CD14-positive monocyte (primary cell): Measurements from ENCODE around the gene BBC3. TPM values are rescaled to one million over a fixed set of nuclear protein-coding genes. Genes with fewer than 3 reads are reported as not detected.
A peak's percentile ranks its signal among the peaks of the same experiment; 100 is the strongest.

Experiments used
- DNase-seq, 3 donors: peaks; one replicate each; pipeline ENCODE4 v3.0.0-alpha.2; 2011 to 2022
- H2AFZ ChIP-seq: 2 replicates; pipeline ENCODE4 v1.6.0; 2012; ENCODE audit warnings: mild to moderate bottlenecking, low read depth, low read length, inconsistent platforms; ENCODE audit not compliant: insufficient read depth, poor library complexity, severe bottlenecking
- H3K27ac ChIP-seq, 2 donors: 1 replicate in 1 of 2; 2 replicates in 1 of 2; pipeline ENCODE4 v1.5.1; 2012 to 2013; ENCODE audit warnings: low read length in 2 of 2, control low read depth in 1 of 2, inconsistent platforms in 1 of 2, low read depth in 1 of 2, mild to moderate bottlenecking in 1 of 2
- H3K27me3 ChIP-seq, 2 donors: one replicate each; pipeline versions ENCODE4 v1.6.0 to v1.6.1; 2011 to 2013; ENCODE audit warnings: low read length in 2 of 2; ENCODE audit not compliant: control insufficient read depth in 2 of 2, insufficient read depth in 2 of 2
- H3K36me3 ChIP-seq, 2 donors: replicated peaks in 1 of 2; 1 replicate in 1 of 2; 2 replicates in 1 of 2; pipeline versions ENCODE4 v1.5.1 to v1.6.1; 2012 to 2013; ENCODE audit warnings: low read length in 2 of 2, control low read depth in 1 of 2, inconsistent platforms in 1 of 2, mild to moderate bottlenecking in 1 of 2; ENCODE audit not compliant: insufficient read depth in 2 of 2, control insufficient read depth in 1 of 2
- H3K4me1 ChIP-seq, 2 donors: 1 replicate in 1 of 2; 2 replicates in 1 of 2; pipeline versions ENCODE4 v1.5.1 to v1.6.1; 2012 to 2013; ENCODE audit warnings: low read length in 2 of 2, control low read depth in 1 of 2, inconsistent platforms in 1 of 2, mild to moderate bottlenecking in 1 of 2, moderate library complexity in 1 of 2; ENCODE audit not compliant: insufficient read depth in 2 of 2, control insufficient read depth in 1 of 2
- H3K4me2 ChIP-seq: replicated peaks from 2 replicates; pipeline ENCODE3; 2012; ENCODE audit warnings: low read length, moderate library complexity, mild to moderate bottlenecking; ENCODE audit not compliant: poor library complexity, severe bottlenecking; ENCODE audit errors: extremely low read depth
- H3K4me3 ChIP-seq, 3 experiments: fragments of 200-600 bp in 1 of 3; sonication (generic) in 1 of 3; replicated peaks in 1 of 3; 1 replicate in 2 of 3; 2 replicates in 1 of 3; pipeline ENCODE4 v1.5.1; 2011 to 2013; ENCODE audit warnings: low read length in 3 of 3, mild to moderate bottlenecking in 3 of 3, control low read depth in 2 of 3, low read depth in 2 of 3, inconsistent platforms in 1 of 3, moderate library complexity in 1 of 3
- H3K79me2 ChIP-seq: 2 replicates; pipeline ENCODE4 v1.6.0; 2012; ENCODE audit warnings: mild to moderate bottlenecking, control low read depth, inconsistent platforms, low read length, moderate library complexity; ENCODE audit not compliant: insufficient read depth
- H3K9ac ChIP-seq: 2 replicates; pipeline ENCODE4 v1.6.0; 2017; ENCODE audit warnings: low read length, mild to moderate bottlenecking; ENCODE audit not compliant: insufficient read depth, poor library complexity, severe bottlenecking
- H3K9me3 ChIP-seq, 2 donors: replicated peaks in 1 of 2; 1 replicate in 1 of 2; 2 replicates in 1 of 2; pipeline versions ENCODE4 v1.5.1 to v1.6.1; 2012 to 2013; ENCODE audit warnings: low read length in 2 of 2, control low read depth in 1 of 2; ENCODE audit not compliant: control insufficient read depth in 1 of 2, insufficient read depth in 1 of 2
- H4K20me1 ChIP-seq: 2 replicates; pipeline ENCODE4 v1.6.0; 2012; ENCODE audit warnings: mild to moderate bottlenecking, low read length, control low read depth, moderate library complexity; ENCODE audit not compliant: insufficient read depth
- H3K27ac Mint-ChIP-seq, 7 donors: one replicate each; pipeline ENCODE4 v1.8.0; 2020; ENCODE audit warnings: mild to moderate bottlenecking in 7 of 7, mixed read lengths in 7 of 7, moderate library complexity in 6 of 7, inconsistent platforms in 2 of 7
- H3K27me3 Mint-ChIP-seq, 3 donors: one replicate each; pipeline ENCODE4 v1.8.0; 2021 to 2022; ENCODE audit warnings: low read depth in 3 of 3, mild to moderate bottlenecking in 3 of 3, mixed read lengths in 3 of 3, moderate library complexity in 3 of 3, inconsistent platforms in 1 of 3
- H3K36me3 Mint-ChIP-seq, 2 donors: one replicate each; pipeline ENCODE4 v1.8.0; 2020; ENCODE audit warnings: mixed read lengths in 2 of 2, inconsistent platforms in 1 of 2, mild to moderate bottlenecking in 1 of 2
- H3K4me1 Mint-ChIP-seq: one replicate; pipeline ENCODE4 v1.8.0; 2020; ENCODE audit warnings: mild to moderate bottlenecking, mixed read lengths
- H3K4me3 Mint-ChIP-seq, 2 donors: one replicate each; pipeline ENCODE4 v1.8.0; 2020; ENCODE audit warnings: mild to moderate bottlenecking in 2 of 2, mixed read lengths in 2 of 2, moderate library complexity in 1 of 2
- H3K9me3 Mint-ChIP-seq, 7 donors: one replicate each; pipeline ENCODE4 v1.8.0; 2020 to 2022; ENCODE audit warnings: mixed read lengths in 7 of 7, mild to moderate bottlenecking in 6 of 7, moderate library complexity in 6 of 7, inconsistent platforms in 2 of 7
- CTCF ChIP-seq: fragments of 200-600 bp; IDR thresholded peaks from one replicate; pipeline ENCODE4 v1.8.0; 2022; ENCODE audit warnings: antibody characterized with exemption, mild to moderate bottlenecking
- whole genome bisulfite sequencing: methylation state at CpG from one replicate; pipeline ENCODE4 v1.1.5; 2013; ENCODE audit warnings: missing lambda C conversion rate; ENCODE audit not compliant: insufficient coverage; 5-methylcytosine and 5-hydroxymethylcytosine counted together
- intact Hi-C, 2 donors: fragments of 100-400 bp; cut with micrococcal nuclease; formaldehyde crosslinking; loops; one replicate each; pipeline versions ENCODE4 v1.15.0 to v1.15.1; 2023
- polyA plus RNA-seq, 3 donors: library from polyadenylated mRNA; depleted of rRNA in 1 of 3; unstranded in 2 of 3; stranded (reverse) in 1 of 3; fragments of 300-500 nt in 2 of 3; fragments of >200 nt in 1 of 3; fragmentation: Illumina TruSeq in 2 of 3; gene quantifications; 1 replicate in 2 of 3; 2 replicates in 1 of 3; pipeline ENCODE4 v1.2.3, GENCODE V29; 2012 to 2021

BBC3 gene
- polyA plus RNA-seq, 3 donors, result 2.5 to 17.4 (median 4.8) TPM

- no peak for TF ChIP-seq CTCF
- Histone ChIP-seq H3K9me3 (no peaks in the 10 kb centered on the region), H3K36me3 (peaks cover 39 to 74% of the 10 kb centered on the region in 2 donors), H4K20me1 (no peaks in the 10 kb centered on the region), H3K79me2 (no peaks in the 10 kb centered on the region), H3K27ac (no peak overlapping the region), H3K27me3 (no peaks in the 10 kb centered on the region), H3K4me2 (no peak overlapping the region), H3K9ac (no peak overlapping the region), H2AFZ (no peak overlapping the region), H3K4me3 (no peak overlapping the region), H3K4me1 (no peaks in the 10 kb centered on the region)
- peaks cover 51 to 86% of the 10 kb centered on the region in 2 donors for H3K36me3 Mint-ChIP-seq
- no peak overlapping the region for H3K27ac Mint-ChIP-seq
- 100% methylated on average over 2 of the region's 3 CpGs for WGBS
- H3K9me3 Mint-ChIP-seq, result no peaks in the 10 kb centered on the region
- peaks cover 0 to 3% (median 0%) of the 10 kb centered on the region in 3 donors for H3K27me3 Mint-ChIP-seq
- DNase-seq, result no peak
- no peak overlapping the region for H3K4me3 Mint-ChIP-seq
- no peaks in the 10 kb centered on the region for H3K4me1 Mint-ChIP-seq
- intact Hi-C loops, result loop anchor here in 1 of 2 donors (10.0 kb wide), 1 partner anchor 56 kb away; no protein-coding TSS in a partner anchor
Observed at GRCh38 chr19:47200530-47200929, 30.5 kb downstream of the BBC3 start.

DNA sequence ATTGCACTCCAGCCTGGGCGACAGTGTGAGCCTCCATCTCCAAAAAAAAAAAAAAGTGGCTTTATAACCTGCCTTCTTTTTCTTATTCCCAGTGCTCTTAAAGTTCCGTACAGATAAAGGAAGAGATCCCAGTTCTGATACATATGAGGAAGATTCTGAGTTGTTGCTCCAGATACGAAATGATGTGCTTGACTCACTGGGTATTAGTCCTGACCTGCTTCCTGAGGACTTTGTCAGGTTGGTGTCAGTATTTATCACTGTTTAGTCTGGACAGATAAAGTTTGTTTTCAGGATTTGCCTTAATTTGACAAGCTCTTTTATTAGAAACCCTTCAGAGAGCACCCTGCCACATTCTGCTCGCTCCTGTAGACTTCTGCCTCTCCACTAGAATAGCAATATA, 33.9 kb downstream of the BBC3 start:
- no peaks in the 10 kb centered on the region for H3K4me1 Mint-ChIP-seq
- DNase-seq, result no peak
- no peak overlapping the region for H3K4me3 Mint-ChIP-seq
- no peaks in the 10 kb centered on the region for H4K20me1 ChIP-seq
- H3K79me2 ChIP-seq, result no peaks in the 10 kb centered on the region
- peaks cover 0 to 3% (median 0%) of the 10 kb centered on the region in 3 donors for H3K27me3 Mint-ChIP-seq
- intact Hi-C loops, result no loop called here
- H3K36me3 ChIP-seq, result peaks cover 28 to 56% of the 10 kb centered on the region in 2 donors
- H3K9ac ChIP-seq, result no peak overlapping the region
- WGBS, result 100% methylated on average over 1 of the region's 4 CpGs
- no peak overlapping the region for H2AFZ ChIP-seq
- no peak overlapping the region for H3K4me3 ChIP-seq
- H3K9me3 ChIP-seq, result no peaks in the 10 kb centered on the region
- H3K27ac ChIP-seq, result no peak overlapping the region
- H3K27me3 ChIP-seq, result no peaks in the 10 kb centered on the region
- peak overlapping the region in 1 of 7 donors; percentile 22 for H3K27ac Mint-ChIP-seq
- H3K4me2 ChIP-seq, result no peak overlapping the region
- TF ChIP-seq CTCF, result no peak
- no peaks in the 10 kb centered on the region for H3K4me1 ChIP-seq
- peaks cover 38 to 69% of the 10 kb centered on the region in 2 donors for H3K36me3 Mint-ChIP-seq
- H3K9me3 Mint-ChIP-seq, result no peaks in the 10 kb centered on the region
